Spinal cord (tissue), 10 donors: Measurements from ENCODE around the gene LYZL6. TPM values are rescaled to one million over a fixed set of nuclear protein-coding genes. Genes with fewer than 3 reads are reported as not detected.
A peak's percentile ranks its signal among the peaks of the same experiment; 100 is the strongest.

Source experiments
- DNase-seq, 6 donors: peaks; one replicate each; pipeline versions ENCODE4 v3.0.0 to v3.0.0-alpha.2; 2013 to 2015; ENCODE audit warnings: low spot score in 6 of 6, low read depth in 4 of 6
- H3K27ac ChIP-seq: one replicate; pipeline ENCODE4 v1.5.1; 2013; ENCODE audit warnings: low read depth, low read length, control low read depth
- H3K27me3 ChIP-seq: one replicate; pipeline ENCODE4 v1.6.1; 2013; ENCODE audit warnings: low read length; ENCODE audit not compliant: control insufficient read depth, insufficient read depth
- H3K36me3 ChIP-seq: one replicate; pipeline ENCODE4 v1.6.1; 2013; ENCODE audit warnings: low read length; ENCODE audit not compliant: control insufficient read depth, insufficient read depth
- H3K4me1 ChIP-seq: one replicate; pipeline ENCODE4 v1.6.1; 2013; ENCODE audit warnings: low read length; ENCODE audit not compliant: control insufficient read depth, insufficient read depth
- H3K4me3 ChIP-seq: one replicate; pipeline ENCODE4 v1.5.1; 2013; ENCODE audit warnings: low read depth, low read length, control low read depth
- H3K9me3 ChIP-seq: one replicate; pipeline ENCODE4 v1.6.1; 2013; ENCODE audit warnings: low read length; ENCODE audit not compliant: control insufficient read depth, insufficient read depth
- WGBS: methylation state at CpG from one replicate; pipeline ENCODE4 v1.1.5; 2013; ENCODE audit warnings: missing lambda C conversion rate; ENCODE audit not compliant: insufficient coverage; 5-methylcytosine and 5-hydroxymethylcytosine counted together
- polyA plus RNA-seq, 2 donors: library from polyadenylated mRNA; unstranded; fragments of 120-200 nt; gene quantifications; one replicate each; pipeline ENCODE4 v1.2.1, GENCODE V29; 2013; ENCODE audit not compliant: insufficient read length in 2 of 2
- total RNA-seq, 2 donors: library from RNA; depleted of rRNA in 1 of 2; stranded (reverse); fragments of 120-200 nt in 1 of 2; fragments of >200 nt in 1 of 2; gene quantifications; one replicate each; pipeline versions ENCODE4 v1.2.3 to v1.2.4, GENCODE V29; 2013 to 2014
- donor health status: healthy.

Gene LYZL6
- total and polyA plus RNA-seq, 4 donors = not detected

DNA sequence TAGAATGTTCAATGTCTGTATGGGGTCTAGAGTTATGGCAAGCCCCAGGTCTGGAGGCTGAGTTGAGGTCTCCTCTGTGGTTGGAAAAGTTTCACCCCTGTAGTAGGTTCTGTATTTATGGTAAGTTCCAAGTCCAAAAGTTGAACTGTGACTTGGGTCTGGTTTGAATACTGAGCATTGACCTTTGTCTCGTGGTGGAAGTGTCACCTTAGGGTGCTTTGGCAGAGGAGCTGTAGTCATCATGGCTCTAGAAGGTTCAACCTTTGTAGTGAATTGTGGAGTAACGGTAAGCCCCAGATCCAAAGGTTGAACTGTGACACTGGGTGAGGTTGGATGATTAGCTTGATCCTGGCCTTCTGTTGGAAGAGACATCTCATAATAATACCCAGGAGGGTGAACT lies 30.6 kb downstream of the LYZL6 start:
- Histone ChIP-seq H3K9me3 (no peaks in the 10 kb centered on the region), H3K27me3 (no peaks in the 10 kb centered on the region), H3K36me3 (peaks cover 2% of the 10 kb centered on the region), H3K4me1 (no peaks in the 10 kb centered on the region), H3K27ac (no peak overlapping the region), H3K4me3 (no peak overlapping the region)
- DNase-seq = no peak
- WGBS = 75% methylated on average over 1 of the region's 2 CpGs

DNA sequence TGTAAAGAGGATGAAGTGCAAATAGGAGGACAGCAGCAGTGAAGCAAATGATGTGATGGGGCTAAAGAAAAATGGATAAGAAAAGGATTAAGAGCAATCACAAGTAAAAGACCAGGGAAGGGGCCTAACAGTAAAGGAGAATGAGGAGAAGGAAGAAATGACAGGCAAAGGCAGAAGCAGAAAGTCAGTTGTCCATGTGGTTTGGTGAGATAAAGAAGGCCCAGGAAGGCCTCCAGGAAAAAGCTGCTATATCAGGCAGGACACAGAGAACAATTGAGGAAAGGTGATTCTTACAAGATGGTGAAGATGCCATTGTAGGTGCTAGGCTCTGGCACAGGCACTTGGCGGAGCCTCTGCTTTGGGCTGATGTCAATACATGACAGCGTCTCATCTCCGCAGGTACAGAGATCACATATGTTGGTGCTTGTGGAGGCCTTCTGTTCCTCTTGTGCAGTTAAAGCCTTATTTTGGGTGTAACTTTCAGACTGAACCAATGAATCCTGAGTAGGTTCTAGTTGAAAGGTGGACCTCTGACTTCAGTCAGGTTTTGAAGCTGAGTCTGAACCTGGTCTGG lies 31.1 kb downstream of the LYZL6 start:
- Histone ChIP-seq H3K27ac (no peak overlapping the region), H3K27me3 (no peaks in the 10 kb centered on the region), H3K36me3 (no peaks in the 10 kb centered on the region), H3K9me3 (no peaks in the 10 kb centered on the region), H3K4me1 (no peaks in the 10 kb centered on the region), H3K4me3 (no peak overlapping the region)
- WGBS = 100% methylated on average over 3 of the region's 3 CpGs
- DNase-seq = no peak

DNA sequence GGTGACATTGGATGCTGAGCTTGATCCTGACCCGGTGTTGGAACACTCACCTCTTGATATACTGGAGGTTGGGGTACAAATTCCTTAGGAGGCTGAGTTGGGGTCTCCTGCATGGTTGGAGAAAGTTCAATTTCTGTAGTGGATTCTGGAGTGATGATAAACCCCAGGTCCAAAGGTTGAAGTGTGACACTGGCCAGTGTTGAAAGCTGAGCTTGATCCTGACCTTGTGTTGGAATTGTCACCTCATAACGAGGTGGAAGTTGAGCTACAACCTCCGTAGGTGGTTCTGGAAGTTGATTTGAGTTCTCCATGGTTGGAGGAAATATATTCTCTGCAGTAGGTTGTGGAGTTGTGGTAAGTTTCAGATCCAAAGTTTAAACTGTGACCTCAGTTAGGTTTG lies 34.1 kb downstream of the LYZL6 start:
- H3K27ac ChIP-seq = no peak overlapping the region
- no peaks in the 10 kb centered on the region for H3K4me1 ChIP-seq
- H3K27me3 ChIP-seq = no peaks in the 10 kb centered on the region
- H3K36me3 ChIP-seq = no peaks in the 10 kb centered on the region
- 96% methylated on average over 3 of the region's 3 CpGs for WGBS
- no peak overlapping the region for H3K4me3 ChIP-seq
- DNase-seq = no peak
- H3K9me3 ChIP-seq = no peaks in the 10 kb centered on the region

DNA sequence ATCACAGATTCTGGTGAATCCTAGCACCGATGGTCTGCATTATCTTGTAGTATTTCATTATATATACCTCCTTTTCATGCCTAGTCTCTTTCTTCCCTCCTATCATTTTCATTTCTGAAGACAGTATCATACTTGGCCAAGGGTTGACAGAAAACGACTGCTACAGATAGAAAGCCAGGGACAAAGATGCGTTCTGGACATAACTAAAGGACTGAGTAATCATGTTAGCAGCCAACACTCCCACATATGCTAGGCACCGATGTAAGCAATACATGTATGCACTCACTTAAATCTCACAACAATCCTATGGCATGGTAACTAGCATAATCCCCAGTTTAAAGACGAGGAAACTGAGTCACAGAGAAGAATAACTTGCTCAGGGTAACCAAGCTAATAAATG lies 35.8 kb downstream of the LYZL6 start:
- Histone ChIP-seq H3K36me3 (no peaks in the 10 kb centered on the region), H3K4me3 (no peak overlapping the region), H3K4me1 (no peaks in the 10 kb centered on the region), H3K9me3 (no peaks in the 10 kb centered on the region), H3K27ac (no peak overlapping the region), H3K27me3 (no peaks in the 10 kb centered on the region)
- WGBS = 81% methylated on average over 4 of the region's 5 CpGs
- no peak for DNase-seq

DNA sequence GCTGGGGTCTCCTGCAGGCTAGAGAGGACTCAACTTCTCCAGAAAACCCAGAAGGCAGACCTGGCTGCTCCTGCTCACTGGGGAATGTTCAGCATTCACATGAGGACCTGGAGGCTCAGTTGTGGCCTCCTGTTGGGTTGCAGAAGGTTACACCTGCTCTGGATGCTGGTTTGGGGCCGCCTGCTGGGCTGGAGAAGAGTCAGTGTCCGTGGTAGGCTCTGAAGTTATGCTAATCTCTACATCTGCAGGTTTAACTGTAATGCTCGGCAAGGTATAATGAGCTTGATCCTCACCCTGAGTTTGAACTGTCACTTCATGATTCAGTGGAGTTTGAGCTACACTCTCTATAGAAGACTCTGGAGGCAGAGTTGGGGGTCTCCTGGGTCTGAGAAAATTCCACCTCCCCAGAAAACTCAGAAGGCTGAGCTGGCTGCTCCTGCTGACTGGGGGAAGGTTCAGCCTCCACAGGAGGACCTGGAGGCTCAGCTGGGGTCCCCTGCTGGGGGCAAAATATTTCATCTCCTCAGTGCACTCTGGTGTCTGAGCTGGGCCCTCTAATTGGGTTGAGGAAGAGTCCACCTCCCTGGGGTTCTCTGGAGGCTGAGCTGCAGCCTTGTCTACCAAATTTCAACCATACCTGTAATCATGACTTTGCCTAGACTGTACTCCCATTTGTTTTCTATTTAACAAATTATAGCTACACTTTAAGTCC lies 36.4 kb downstream of the LYZL6 start:
- Histone ChIP-seq H3K9me3 (no peaks in the 10 kb centered on the region), H3K27ac (no peak overlapping the region), H3K4me3 (no peak overlapping the region), H3K36me3 (no peaks in the 10 kb centered on the region), H3K27me3 (no peaks in the 10 kb centered on the region), H3K4me1 (no peaks in the 10 kb centered on the region)
- no peak for DNase-seq
- 63% methylated on average over 3 of the region's 3 CpGs for WGBS

DNA sequence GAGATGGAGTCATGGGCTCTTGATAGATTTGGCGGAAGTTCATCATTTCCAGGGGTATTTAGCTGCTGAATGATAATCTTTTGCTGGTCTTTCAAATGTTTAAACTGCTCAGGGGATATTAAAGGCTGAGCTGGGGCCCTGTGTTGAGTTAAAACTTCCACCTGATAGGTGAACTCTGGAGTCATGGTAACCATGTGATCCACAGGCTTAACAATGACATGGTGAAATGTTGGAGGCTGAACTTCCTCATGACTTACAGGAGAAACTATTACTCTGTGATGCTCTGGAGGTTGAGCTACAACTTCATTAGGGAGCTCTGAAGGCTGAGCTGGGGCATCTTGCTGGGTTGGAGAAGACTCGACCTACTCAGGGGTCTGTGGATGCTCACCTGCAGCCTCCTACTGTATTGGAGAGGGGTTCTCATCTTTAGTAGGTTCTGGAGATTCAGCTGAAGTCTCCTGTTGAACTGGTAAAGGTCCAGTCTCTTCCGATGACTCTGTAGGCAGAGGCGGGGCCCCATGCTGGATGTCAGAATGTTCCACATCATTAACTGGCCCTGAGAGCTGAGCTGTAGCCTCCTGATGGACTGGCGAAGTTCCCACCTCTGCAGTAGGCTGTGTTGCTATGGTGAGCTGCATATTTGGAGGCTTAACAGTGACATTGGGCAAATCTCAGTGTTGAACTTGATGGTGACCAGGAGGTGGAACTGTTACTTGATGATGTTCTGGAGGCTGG lies 37.2 kb downstream of the LYZL6 start:
- DNase-seq = no peak
- no peaks in the 10 kb centered on the region for H3K4me1 ChIP-seq
- H3K36me3 ChIP-seq = no peaks in the 10 kb centered on the region
- H3K9me3 ChIP-seq = no peaks in the 10 kb centered on the region
- 89% methylated on average over 5 of the region's 5 CpGs for WGBS
- H3K27ac ChIP-seq = no peak overlapping the region
- H3K4me3 ChIP-seq = no peak overlapping the region
- no peaks in the 10 kb centered on the region for H3K27me3 ChIP-seq

DNA sequence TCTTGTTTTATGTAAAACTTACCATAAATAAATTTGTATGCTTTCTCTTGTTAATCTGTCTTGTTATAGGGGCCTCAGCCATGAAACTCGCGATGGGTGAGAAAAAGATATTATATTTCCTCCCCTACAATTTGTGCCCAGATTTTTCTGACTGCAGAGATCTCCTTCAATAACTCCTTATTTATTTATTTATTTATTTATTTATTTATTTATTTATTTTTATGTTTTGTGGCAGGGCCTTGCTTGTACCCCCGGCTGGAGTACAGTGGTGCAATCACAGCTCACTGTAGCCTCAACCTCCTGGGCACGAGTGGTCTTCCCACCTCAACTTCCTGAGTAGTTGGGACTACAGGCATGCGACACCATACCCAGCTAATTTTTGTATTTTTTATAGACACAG lies 40.1 kb downstream of the LYZL6 start:
- Histone ChIP-seq H3K9me3 (peaks cover 2% of the 10 kb centered on the region), H3K36me3 (no peaks in the 10 kb centered on the region), H3K4me3 (no peak overlapping the region), H3K27ac (no peak overlapping the region), H3K4me1 (no peaks in the 10 kb centered on the region), H3K27me3 (no peaks in the 10 kb centered on the region)
- WGBS = 100% methylated on average over 2 of the region's 5 CpGs
- no peak for DNase-seq

DNA sequence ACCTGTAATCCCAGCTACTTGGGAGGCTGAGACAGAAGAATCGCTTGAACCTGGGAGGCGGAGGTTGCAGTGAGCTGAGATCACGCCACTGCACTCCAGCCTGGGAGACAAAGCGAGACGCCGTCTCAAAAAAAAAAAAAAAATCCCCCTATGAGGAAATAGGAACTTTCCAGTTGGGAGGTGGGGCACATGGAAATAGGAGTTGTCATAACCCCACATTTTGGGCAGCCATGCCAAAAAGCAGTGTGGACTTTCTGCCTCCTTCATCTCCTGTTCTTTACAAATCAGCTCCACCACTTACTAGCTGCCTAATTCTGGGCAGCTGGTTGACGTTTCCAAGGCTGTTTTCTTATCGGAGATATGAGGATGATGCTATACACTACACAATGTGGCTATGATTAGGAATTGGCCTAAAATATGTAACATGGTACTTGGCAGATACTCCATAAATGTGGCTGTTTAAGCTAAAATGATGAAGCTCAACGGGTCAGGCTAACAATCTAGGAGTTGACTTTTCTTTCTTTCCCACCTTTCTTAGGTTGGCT lies 41.8 kb downstream of the LYZL6 start:
- Histone ChIP-seq H3K36me3 (no peaks in the 10 kb centered on the region), H3K27ac (no peak overlapping the region), H3K4me3 (no peak overlapping the region), H3K4me1 (no peaks in the 10 kb centered on the region), H3K27me3 (no peaks in the 10 kb centered on the region), H3K9me3 (peaks cover 2% of the 10 kb centered on the region)
- DNase-seq = no peak
- no CpG with 5 or more reads among the region's 9 CpGs for WGBS

DNA sequence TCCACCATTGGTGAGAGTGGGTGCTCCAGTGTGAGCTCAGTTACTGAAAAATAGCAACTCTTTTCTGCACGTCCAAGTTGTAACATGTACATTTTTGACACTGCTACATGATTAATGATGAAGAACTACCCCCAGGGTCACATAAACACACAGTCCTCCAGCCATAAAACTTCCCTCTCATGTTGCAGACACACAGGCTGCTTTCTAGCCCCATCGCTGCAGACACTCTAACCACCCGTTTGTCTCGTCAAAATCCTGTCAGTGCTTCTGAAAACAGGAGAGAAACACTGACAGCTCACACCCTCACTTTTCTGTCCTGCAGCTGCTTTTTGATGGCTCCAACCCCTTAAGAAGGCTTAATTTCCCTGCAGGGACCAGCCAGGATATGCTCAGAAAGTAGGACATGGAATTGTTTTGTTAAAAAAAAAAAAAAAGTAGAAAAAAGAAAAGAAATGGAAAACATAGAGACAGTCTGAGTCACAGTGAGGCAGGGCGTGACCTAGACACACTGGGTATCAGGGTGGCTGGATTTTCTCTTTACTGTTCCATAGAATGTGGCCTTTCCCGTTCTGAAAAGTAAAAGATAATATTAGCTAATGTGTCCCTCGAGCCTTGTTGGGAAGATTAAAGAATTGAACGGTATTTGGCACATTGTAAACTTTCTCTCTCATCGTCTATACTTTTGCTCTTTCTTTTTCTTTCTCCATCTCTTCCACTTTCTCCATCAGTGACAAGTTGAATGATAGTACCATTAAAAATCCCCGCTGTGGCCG lies 42.6 kb downstream of the LYZL6 start:
- no peak overlapping the region for H3K4me3 ChIP-seq
- DNase-seq = peak in 1 of 6 donors; percentile 4
- no peaks in the 10 kb centered on the region for H3K4me1 ChIP-seq
- H3K27ac ChIP-seq = no peak overlapping the region
- H3K27me3 ChIP-seq = no peaks in the 10 kb centered on the region
- 61% methylated on average over 5 of the region's 11 CpGs for WGBS
- no peaks in the 10 kb centered on the region for H3K36me3 ChIP-seq
- peaks cover 2% of the 10 kb centered on the region for H3K9me3 ChIP-seq
